GM12875 (cell line): ENCODE data around the gene ENKD1.
"Not testable (repeated sequence)": the region's sequence is repeated elsewhere in the genome, so short reads cannot be mapped to it uniquely, and the experiment has no call there.

Experiments used
- H3K4me3 ChIP-seq: one replicate; pipeline ENCODE4 v1.5.1; 2011; ENCODE audit warnings: low read depth, low read length, control low read depth
- CTCF ChIP-seq: IDR thresholded peaks from 2 replicates; pipeline ENCODE4 v1.5.1; 2011; ENCODE audit warnings: low read depth, mild to moderate bottlenecking, control low read depth, inconsistent platforms, low read length, moderate library complexity, borderline replicate concordance; ENCODE audit not compliant: insufficient read depth

The ENKD1 gene

GRCh38 chr16:67699265-67699664 is 32.7 kb upstream of the ENKD1 start:
- H3K4me3 ChIP-seq, result no peak overlapping the region
- TF ChIP-seq CTCF, result no peak

- H3K4me3 ChIP-seq, result no peak overlapping the region
- no peak for TF ChIP-seq CTCF
Measured at GRCh38 chr16:67697422-67698185, 31.1 kb upstream of the ENKD1 start.

GRCh38 chr16:67694611-67695010 is 28.1 kb upstream of the ENKD1 start:
- TF ChIP-seq CTCF, result no peak
- H3K4me3 ChIP-seq, result no peak overlapping the region

GRCh38 chr16:67693517-67694285 is 27.2 kb upstream of the ENKD1 start:
- not testable (repeated sequence) for H3K4me3 ChIP-seq

GRCh38 chr16:67685388-67686112 is 19.0 kb upstream of the ENKD1 start:
- no peak for TF ChIP-seq CTCF
- no peak overlapping the region for H3K4me3 ChIP-seq

GRCh38 chr16:67683767-67684166 is 17.2 kb upstream of the ENKD1 start:
- H3K4me3 ChIP-seq, result no peak overlapping the region
- no peak for TF ChIP-seq CTCF

- TF ChIP-seq CTCF, result no peak
- H3K4me3 ChIP-seq, result no peak overlapping the region
Measured at GRCh38 chr16:67679935-67680897, 13.7 kb upstream of the ENKD1 start.
